CD4-positive, CD25-positive, alpha-beta regulatory T cell (primary cell): ENCODE data around the gene OR1G1. TPM values are rescaled to one million over a fixed set of nuclear protein-coding genes. Genes with fewer than 3 reads are reported as not detected.
"Not testable (repeated sequence)": the region's sequence is repeated elsewhere in the genome, so short reads cannot be mapped to it uniquely, and the experiment has no call there.

Experiments
- ATAC-seq, 2 donors: fragments of 150-1000 bp; cut with Tn5 transposase; one replicate each; pipeline ENCODE4 v1.10.0; 2021; ENCODE audit warnings: low read depth in 2 of 2, moderate number of reproducible peaks in 2 of 2, moderate library complexity in 1 of 2
- DNase-seq, 3 donors: peaks; one replicate each; pipeline versions ENCODE4 v3.0.0 to v3.0.0-alpha.2; 2012 to 2022; ENCODE audit warnings: mixed read lengths in 1 of 3
- H3K27ac ChIP-seq: one replicate; pipeline ENCODE4 v1.7.0; 2013; ENCODE audit warnings: mild to moderate bottlenecking, low read length; ENCODE audit not compliant: insufficient read depth, poor library complexity, severe bottlenecking
- H3K27me3 ChIP-seq: one replicate; pipeline ENCODE4 v1.7.0; 2013; ENCODE audit warnings: low read length; ENCODE audit not compliant: control insufficient read depth, insufficient read depth
- H3K36me3 ChIP-seq: one replicate; pipeline ENCODE4 v1.7.0; 2013; ENCODE audit warnings: mild to moderate bottlenecking, low read length, moderate library complexity; ENCODE audit not compliant: control insufficient read depth, insufficient read depth
- H3K4me1 ChIP-seq: 2 replicates; pipeline ENCODE4 v1.7.0; 2013; ENCODE audit warnings: mild to moderate bottlenecking, low read length; ENCODE audit not compliant: insufficient read depth, control insufficient read depth, poor library complexity, severe bottlenecking
- H3K4me3 ChIP-seq: one replicate; pipeline ENCODE4 v1.7.0; 2013; ENCODE audit warnings: low read depth, mild to moderate bottlenecking, low read length, moderate library complexity
- H3K9me3 ChIP-seq, 2 experiments: 1 replicate in 1 of 2; 2 replicates in 1 of 2; pipeline ENCODE4 v1.7.0; 2013; ENCODE audit warnings: low read length in 2 of 2, mild to moderate bottlenecking in 1 of 2, moderate library complexity in 1 of 2; ENCODE audit not compliant: control insufficient read depth in 2 of 2
- H3K27ac Mint-ChIP-seq, 3 donors: one replicate each; pipeline ENCODE4 v1.8.0; 2020 to 2022; ENCODE audit warnings: mild to moderate bottlenecking in 3 of 3, mixed read lengths in 3 of 3, moderate library complexity in 2 of 3
- H3K27me3 Mint-ChIP-seq: one replicate; pipeline ENCODE4 v1.8.0; 2022; ENCODE audit warnings: mild to moderate bottlenecking, mixed read lengths
- H3K36me3 Mint-ChIP-seq: one replicate; pipeline ENCODE4 v1.8.0; 2020; ENCODE audit warnings: mixed read lengths
- H3K4me1 Mint-ChIP-seq, 4 donors: one replicate each; pipeline ENCODE4 v1.8.0; 2020 to 2022; ENCODE audit warnings: mixed read lengths in 4 of 4, mild to moderate bottlenecking in 1 of 4
- H3K4me3 Mint-ChIP-seq, 4 donors: one replicate each; pipeline ENCODE4 v1.8.0; 2020 to 2022; ENCODE audit warnings: mild to moderate bottlenecking in 4 of 4, mixed read lengths in 4 of 4, moderate library complexity in 3 of 4
- H3K9me3 Mint-ChIP-seq, 7 donors: one replicate each; pipeline ENCODE4 v1.8.0; 2020 to 2022; ENCODE audit warnings: mixed read lengths in 7 of 7, mild to moderate bottlenecking in 3 of 7, moderate library complexity in 2 of 7
- polyA plus RNA-seq, 4 donors: library from polyadenylated mRNA; unstranded; fragments of 300-500 nt; fragmentation: Illumina TruSeq; gene quantifications; one replicate each; pipeline ENCODE4 v1.2.3, GENCODE V29; 2021
- total RNA-seq: library from RNA; stranded (reverse); gene quantifications from one replicate; pipeline ENCODE4 v1.2.3, GENCODE V29; 2022

The OR1G1 gene
- not detected for total RNA-seq
- not detected for polyA plus RNA-seq

GRCh38 chr17:3127451-3127850 lies at the start of gene OR1G1:
OR1G1 (minus strand) TSS chr17:3127551; CDS start chr17:3127551, 0 bp downstream.
- ATAC-seq (no peak), DNase-seq (no peak)
- peaks cover 10% of the 10 kb centered on the region for H3K27me3 ChIP-seq
- Mint-ChIP-seq H3K4me3 (no peak within 1 kb of the TSS), H3K27ac (no peak within 1 kb of the TSS), H3K4me1 (no peaks in the 10 kb centered on the region), H3K9me3 (no peaks in the 10 kb centered on the region), H3K27me3 (peaks cover 14% of the 10 kb centered on the region), H3K36me3 (no peaks in the 10 kb centered on the region)
- no peak within 1 kb of the TSS for H3K4me3 ChIP-seq
- no peaks in the 10 kb centered on the region for H3K4me1 ChIP-seq
- H3K27ac ChIP-seq: no peak within 1 kb of the TSS
- no peaks in the 10 kb centered on the region for H3K9me3 ChIP-seq
- H3K36me3 ChIP-seq: no peaks in the 10 kb centered on the region

GRCh38 chr17:3167574-3167973 lies 40.2 kb upstream of the OR1G1 start:
- peaks cover 0 to 8% (median 2%) of the 10 kb centered on the region in 4 donors for H3K4me1 Mint-ChIP-seq
- ATAC-seq (no peak), DNase-seq (no peak)
- Histone ChIP-seq H3K9me3 (peaks cover 2 to 14% of the 10 kb centered on the region in 2 experiments), H3K27me3 (no peaks in the 10 kb centered on the region), H3K27ac (no peak overlapping the region), H3K36me3 (no peaks in the 10 kb centered on the region), H3K4me1 (no peaks in the 10 kb centered on the region), H3K4me3 (no peak overlapping the region)
- no peak overlapping the region for H3K27ac Mint-ChIP-seq
- H3K4me3 Mint-ChIP-seq: no peak overlapping the region
- peaks cover 10% of the 10 kb centered on the region for H3K27me3 Mint-ChIP-seq
- H3K9me3 Mint-ChIP-seq: peaks cover 0 to 14% (median 4%) of the 10 kb centered on the region in 7 donors
- no peaks in the 10 kb centered on the region for H3K36me3 Mint-ChIP-seq

GRCh38 chr17:3157218-3157617 lies 29.9 kb upstream of the OR1G1 start:
- DNase-seq (no peak), ATAC-seq (no peak)
- no peaks in the 10 kb centered on the region for H3K36me3 Mint-ChIP-seq
- H3K27ac Mint-ChIP-seq: no peak overlapping the region
- H3K36me3 ChIP-seq: no peaks in the 10 kb centered on the region
- H3K4me1 ChIP-seq: no peaks in the 10 kb centered on the region
- H3K4me3 ChIP-seq: no peak overlapping the region
- peaks cover 0 to 3% of the 10 kb centered on the region in 2 experiments for H3K9me3 ChIP-seq
- peaks cover 9% of the 10 kb centered on the region for H3K27me3 ChIP-seq
- H3K9me3 Mint-ChIP-seq: peaks cover 0 to 10% (median 0%) of the 10 kb centered on the region in 7 donors
- no peak overlapping the region for H3K27ac ChIP-seq
- H3K27me3 Mint-ChIP-seq: peaks cover 21% of the 10 kb centered on the region
- H3K4me3 Mint-ChIP-seq: no peak overlapping the region
- no peaks in the 10 kb centered on the region for H3K4me1 Mint-ChIP-seq

- H3K27ac ChIP-seq, ATAC-seq, H3K4me3 ChIP-seq, H3K4me1 Mint-ChIP-seq, H3K9me3 ChIP-seq, H3K4me3 Mint-ChIP-seq, H3K36me3 Mint-ChIP-seq, H3K4me1 ChIP-seq, H3K27ac Mint-ChIP-seq, H3K27me3 ChIP-seq, DNase-seq, H3K36me3 ChIP-seq: not testable (repeated sequence)
- Mint-ChIP-seq H3K9me3 (peaks cover 0 to 15% (median 4%) of the 10 kb centered on the region in 7 donors), H3K27me3 (peaks cover 20% of the 10 kb centered on the region)
These were observed 10.1 kb upstream of the OR1G1 start for GRCh38 chr17:3137494-3137893.

GRCh38 chr17:3104322-3104721 lies 23.0 kb downstream of the OR1G1 start, which contains the start of gene OR1D2:
OR1D2 (minus strand) TSS chr17:3104422; CDS start chr17:3092996, 11,426 bp downstream.
- DNase-seq (no peak), ATAC-seq (no peak)
- Mint-ChIP-seq H3K4me1 (no peaks in the 10 kb centered on the region), H3K27me3 (peaks cover 5% of the 10 kb centered on the region), H3K27ac (no peak within 1 kb of the TSS), H3K36me3 (no peaks in the 10 kb centered on the region), H3K9me3 (peaks cover 0 to 27% (median 12%) of the 10 kb centered on the region in 7 donors), H3K4me3 (no peak within 1 kb of the TSS)
- no peak within 1 kb of the TSS for H3K27ac ChIP-seq
- H3K9me3 ChIP-seq: peaks cover 5 to 8% of the 10 kb centered on the region in 2 experiments
- no peaks in the 10 kb centered on the region for H3K27me3 ChIP-seq
- no peak within 1 kb of the TSS for H3K4me3 ChIP-seq
- no peaks in the 10 kb centered on the region for H3K4me1 ChIP-seq
- H3K36me3 ChIP-seq: no peaks in the 10 kb centered on the region

Other genes with a start within 250 kb of the OR1G1 start
- gene OR1D5, start 63.9 kb downstream of the OR1G1 start, total RNA-seq: not detected
- not detected for gene OR1D5, start 63.9 kb downstream of the OR1G1 start, polyA plus RNA-seq
- not detected for gene OR1D2, start 23.1 kb downstream of the OR1G1 start, total RNA-seq
- gene OR1D2, start 23.1 kb downstream of the OR1G1 start, polyA plus RNA-seq: not detected
- not detected for gene OR1A2, start 70.0 kb upstream of the OR1G1 start, total RNA-seq
- gene OR1A2, start 70.0 kb upstream of the OR1G1 start, polyA plus RNA-seq: not detected
- not detected for gene OR1A1, start 80.1 kb upstream of the OR1G1 start, total RNA-seq
- gene OR1A1, start 80.1 kb upstream of the OR1G1 start, polyA plus RNA-seq: not detected
- 0.42 TPM for gene OR3A1, start 170.8 kb upstream of the OR1G1 start, total RNA-seq
- under 1 TPM in 3 of 4 donors, not detected in 1; 0.13 to 0.56 (median 0.38) TPM for gene OR3A1, start 170.8 kb upstream of the OR1G1 start, polyA plus RNA-seq